Measurements from ENCODE around the gene HSP90B1. TPM values are rescaled to one million over a fixed set of nuclear protein-coding genes. Genes with fewer than 3 reads are reported as not detected.

Gene HSP90B1
- total and polyA plus RNA-seq, 2 of the 13 experiments (the other 11 are each of a cell fraction or from before 2014, with no cell fraction given): 800 to 954 TPM

DNA sequence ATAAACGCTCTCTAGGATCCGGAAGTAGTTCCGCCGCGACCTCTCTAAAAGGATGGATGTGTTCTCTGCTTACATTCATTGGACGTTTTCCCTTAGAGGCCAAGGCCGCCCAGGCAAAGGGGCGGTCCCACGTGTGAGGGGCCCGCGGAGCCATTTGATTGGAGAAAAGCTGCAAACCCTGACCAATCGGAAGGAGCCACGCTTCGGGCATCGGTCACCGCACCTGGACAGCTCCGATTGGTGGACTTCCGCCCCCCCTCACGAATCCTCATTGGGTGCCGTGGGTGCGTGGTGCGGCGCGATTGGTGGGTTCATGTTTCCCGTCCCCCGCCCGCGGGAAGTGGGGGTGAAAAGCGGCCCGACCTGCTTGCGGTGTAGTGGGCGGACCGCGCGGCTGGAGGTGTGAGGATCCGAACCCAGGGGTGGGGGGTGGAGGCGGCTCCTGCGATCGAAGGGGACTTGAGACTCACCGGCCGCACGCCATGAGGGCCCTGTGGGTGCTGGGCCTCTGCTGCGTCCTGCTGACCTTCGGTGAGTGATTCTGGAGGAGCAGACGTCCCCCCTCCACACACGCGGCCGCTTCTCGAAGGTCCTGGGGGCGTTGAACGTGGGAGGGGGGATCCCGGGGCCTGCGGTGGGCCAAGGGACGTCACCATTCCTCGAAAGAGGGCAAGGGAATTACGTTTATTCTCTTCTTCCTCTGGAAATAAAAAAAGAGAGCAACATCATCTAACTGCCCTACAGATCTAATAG lies at the start of gene HSP90B1 (continued):
- TF ChIP-seq TAF15 (IDR thresholded peaks at IDR 0.05; ENCODE audit: low read depth, low read length, poor library complexity, severe bottlenecking) (no peak), RBM39 (IDR thresholded peaks at IDR 0.05; ENCODE audit: low read depth, low read length, poor library complexity, severe bottlenecking) (peak; percentile 44), ZNF670 (CRISPR knock-in tag; IDR thresholded peaks at IDR 0.05; ENCODE audit: borderline replicate concordance) (peak; percentile 24; the same call in 1 of the 2 replicates), POLR2AphosphoS2 (IDR thresholded peaks at IDR 0.05; ENCODE audit: low read depth, low read length) (no peak), DR1 (CRISPR knock-in tag; IDR thresholded peaks at IDR 0.05) (peak; percentile 98), SAP130 (CRISPR knock-in tag; IDR thresholded peaks at IDR 0.05; ENCODE audit: low read depth) (peak; percentile 94), TAF1 (CRISPR knock-in tag; IDR thresholded peaks at IDR 0.05) (peak; percentile 91), NKX3-1 (CRISPR knock-in tag; IDR thresholded peaks at IDR 0.05) (0 out of 2 replicates have a peak, but pooled peaks have one; percentile 59), ZNF609 (CRISPR knock-in tag; IDR thresholded peaks at IDR 0.05; ENCODE audit: borderline replicate concordance) (no peak; the same call in 1 of the 2 replicates), TCF12 (IDR thresholded peaks at IDR 0.05) (no peak), TCF12 (CRISPR knock-in tag; IDR thresholded peaks at IDR 0.05) (no peak), SKI (IDR thresholded peaks at IDR 0.05; ENCODE audit: partially characterized antibody) (no peak), MED1 (CRISPR knock-in tag; IDR thresholded peaks at IDR 0.05) (0 out of 2 replicates have a peak, but pooled peaks have one; percentile 32), ZNF501 (CRISPR knock-in tag; IDR thresholded peaks at IDR 0.05) (peak; percentile 35; the same call in 1 of the 2 replicates), ZEB1 (IDR thresholded peaks at IDR 0.05; ENCODE audit: insufficient replicate concordance, low read depth) (no peak), KDM5B (CRISPR knock-in tag; IDR thresholded peaks at IDR 0.05; ENCODE audit: borderline replicate concordance) (peak; percentile 76; the same call in 1 of the 2 replicates)
- TF ChIP-seq, protein P1, sequence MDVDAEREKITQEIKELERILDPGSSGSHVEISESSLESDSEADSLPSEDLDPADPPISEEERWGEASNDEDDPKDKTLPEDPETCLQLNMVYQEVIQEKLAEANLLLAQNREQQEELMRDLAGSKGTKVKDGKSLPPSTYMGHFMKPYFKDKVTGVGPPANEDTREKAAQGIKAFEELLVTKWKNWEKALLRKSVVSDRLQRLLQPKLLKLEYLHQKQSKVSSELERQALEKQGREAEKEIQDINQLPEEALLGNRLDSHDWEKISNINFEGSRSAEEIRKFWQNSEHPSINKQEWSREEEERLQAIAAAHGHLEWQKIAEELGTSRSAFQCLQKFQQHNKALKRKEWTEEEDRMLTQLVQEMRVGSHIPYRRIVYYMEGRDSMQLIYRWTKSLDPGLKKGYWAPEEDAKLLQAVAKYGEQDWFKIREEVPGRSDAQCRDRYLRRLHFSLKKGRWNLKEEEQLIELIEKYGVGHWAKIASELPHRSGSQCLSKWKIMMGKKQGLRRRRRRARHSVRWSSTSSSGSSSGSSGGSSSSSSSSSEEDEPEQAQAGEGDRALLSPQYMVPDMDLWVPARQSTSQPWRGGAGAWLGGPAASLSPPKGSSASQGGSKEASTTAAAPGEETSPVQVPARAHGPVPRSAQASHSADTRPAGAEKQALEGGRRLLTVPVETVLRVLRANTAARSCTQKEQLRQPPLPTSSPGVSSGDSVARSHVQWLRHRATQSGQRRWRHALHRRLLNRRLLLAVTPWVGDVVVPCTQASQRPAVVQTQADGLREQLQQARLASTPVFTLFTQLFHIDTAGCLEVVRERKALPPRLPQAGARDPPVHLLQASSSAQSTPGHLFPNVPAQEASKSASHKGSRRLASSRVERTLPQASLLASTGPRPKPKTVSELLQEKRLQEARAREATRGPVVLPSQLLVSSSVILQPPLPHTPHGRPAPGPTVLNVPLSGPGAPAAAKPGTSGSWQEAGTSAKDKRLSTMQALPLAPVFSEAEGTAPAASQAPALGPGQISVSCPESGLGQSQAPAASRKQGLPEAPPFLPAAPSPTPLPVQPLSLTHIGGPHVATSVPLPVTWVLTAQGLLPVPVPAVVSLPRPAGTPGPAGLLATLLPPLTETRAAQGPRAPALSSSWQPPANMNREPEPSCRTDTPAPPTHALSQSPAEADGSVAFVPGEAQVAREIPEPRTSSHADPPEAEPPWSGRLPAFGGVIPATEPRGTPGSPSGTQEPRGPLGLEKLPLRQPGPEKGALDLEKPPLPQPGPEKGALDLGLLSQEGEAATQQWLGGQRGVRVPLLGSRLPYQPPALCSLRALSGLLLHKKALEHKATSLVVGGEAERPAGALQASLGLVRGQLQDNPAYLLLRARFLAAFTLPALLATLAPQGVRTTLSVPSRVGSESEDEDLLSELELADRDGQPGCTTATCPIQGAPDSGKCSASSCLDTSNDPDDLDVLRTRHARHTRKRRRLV (CRISPR knock-in tag; IDR thresholded peaks at IDR 0.05): no peak
